Cortex of kidney (tissue), 1 donor: ENCODE data around the gene ANKRD6.
"Not testable (repeated sequence)": the region's sequence is repeated elsewhere in the genome, so short reads cannot be mapped to it uniquely, and the experiment has no call there.

Experiments
- DNase-seq: peaks from one replicate; lab custom pipeline; 2025; lab: John Stamatoyannopoulos, UW

ANKRD6 gene

DNA sequence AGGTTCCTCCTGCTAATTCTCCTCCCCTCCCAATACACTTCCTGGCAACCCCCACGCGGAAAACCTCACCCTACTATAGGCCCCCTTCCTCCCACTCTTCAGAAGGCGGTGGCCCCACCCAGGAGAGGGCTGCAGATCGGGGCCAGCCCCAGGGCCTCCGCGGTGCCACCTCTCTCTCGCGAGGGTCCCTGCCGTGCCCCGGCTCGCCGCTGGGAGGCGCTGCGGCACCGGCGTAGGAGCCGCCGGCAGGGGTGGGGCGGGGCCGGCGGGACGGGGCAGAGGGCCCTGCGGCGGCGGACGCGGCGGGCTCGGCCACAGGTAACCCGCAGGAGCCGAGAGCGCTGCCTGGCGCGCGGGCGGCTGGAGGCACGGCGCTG, at the start of gene ANKRD6:
Gene ANKRD6, plus strand, starts transcription at position 278 of the 377 bp plus-strand sequence. CDS start 133,825 bp downstream, outside the sequence.
- no peak for DNase-seq

DNA sequence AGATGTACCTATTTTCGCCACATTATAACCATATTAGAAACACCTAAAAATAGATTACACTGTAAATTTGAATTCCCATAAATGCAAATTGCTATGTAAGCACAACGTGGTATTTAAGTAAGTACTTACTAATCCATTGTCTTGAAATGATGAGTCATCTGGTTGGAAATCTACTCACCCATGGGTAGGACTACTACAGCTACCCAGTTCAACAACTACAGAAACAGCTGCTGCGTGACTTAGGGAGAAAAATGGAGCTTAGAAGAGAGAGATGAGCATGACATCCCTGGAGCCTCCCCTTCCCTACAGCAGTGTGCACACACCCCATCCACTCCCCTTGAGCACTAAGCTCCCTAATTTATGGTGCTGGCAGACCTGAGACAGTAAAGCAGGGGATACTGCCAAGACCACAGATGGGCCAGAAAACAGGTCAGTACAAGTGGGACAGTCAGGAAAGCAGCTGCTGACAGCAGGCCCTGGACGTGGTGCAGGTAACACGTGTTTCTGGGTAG, 47.7 kb upstream of the ANKRD6 start:
- no peak for DNase-seq

DNA sequence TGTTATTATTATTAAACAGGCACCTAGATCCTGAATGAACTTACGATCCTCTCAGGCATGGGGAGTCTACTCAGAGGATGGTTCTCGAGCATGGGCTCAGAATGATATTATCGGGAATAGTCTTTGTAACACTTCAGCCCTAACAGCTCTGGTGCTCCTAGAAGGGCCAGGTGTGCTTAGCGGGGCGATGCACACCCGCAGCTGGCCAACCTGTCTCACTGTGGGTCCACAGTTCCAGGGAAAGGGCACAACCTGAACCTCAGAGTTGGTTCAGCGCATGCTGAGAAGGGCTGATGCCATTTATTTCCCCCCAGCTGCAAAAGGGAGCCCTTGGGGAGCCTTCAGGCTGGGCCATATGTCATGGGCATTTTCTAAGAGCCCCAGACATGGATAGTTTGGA, 47.1 kb upstream of the ANKRD6 start:
- DNase-seq, result no peak

DNA sequence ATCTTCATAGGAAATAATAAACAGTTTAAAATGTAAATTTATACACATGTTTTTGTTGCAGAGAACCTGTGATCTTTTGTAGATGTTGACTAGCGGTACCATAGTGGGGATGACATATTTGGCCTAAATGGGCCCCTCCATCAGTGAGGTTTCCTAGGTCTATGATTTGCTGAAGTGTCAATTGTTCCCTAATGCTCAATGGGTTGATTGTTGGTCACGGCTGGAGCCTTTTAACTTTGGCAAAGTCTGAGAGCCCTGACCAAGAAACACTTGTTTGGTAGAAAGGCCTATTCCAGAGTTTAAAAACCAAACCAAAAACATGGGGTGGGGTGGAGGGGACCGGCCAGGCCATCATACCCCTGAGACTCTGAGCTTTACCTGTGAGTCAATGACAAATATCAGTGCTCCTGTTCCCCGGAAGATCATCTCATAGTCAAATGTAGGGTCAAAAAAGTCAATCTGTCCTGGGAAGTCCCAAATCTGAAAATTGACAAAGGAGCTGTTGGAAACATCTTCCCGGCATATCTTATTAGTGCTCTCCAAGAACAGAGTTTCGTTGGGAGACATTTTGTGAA, 45.9 kb upstream of the ANKRD6 start:
- DNase-seq, result no peak

DNA sequence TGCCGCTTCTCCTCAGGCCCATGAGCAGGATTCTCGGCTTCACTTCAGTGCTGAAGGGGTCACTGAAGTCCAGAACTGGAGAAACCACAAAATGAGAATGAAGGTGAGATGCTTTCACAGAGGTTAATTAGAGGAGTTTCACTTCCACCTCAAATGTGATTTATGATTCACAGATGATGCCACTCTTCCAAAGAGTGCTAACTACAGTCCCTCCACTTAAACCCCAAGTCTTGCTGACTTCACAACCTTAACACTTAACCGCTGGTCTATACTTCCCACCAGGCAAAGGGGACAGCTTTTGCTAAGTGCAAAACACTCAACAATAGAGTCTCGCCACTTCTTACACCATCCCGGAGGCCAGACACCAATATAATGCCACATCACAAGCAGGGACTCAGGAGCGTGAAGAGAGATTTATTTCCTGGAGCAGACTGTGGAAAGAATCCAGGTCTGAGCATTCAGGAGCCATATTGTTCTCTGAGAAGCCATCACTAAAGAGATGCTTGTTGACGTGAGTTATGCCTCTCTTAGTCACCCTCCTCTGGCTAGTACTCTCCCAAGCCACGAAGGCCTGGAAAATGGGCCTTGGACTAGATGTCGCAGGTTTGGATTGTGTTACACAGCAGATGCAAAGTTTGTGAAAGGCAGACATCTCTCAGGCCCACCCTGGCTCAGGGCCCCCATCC, 45.3 kb upstream of the ANKRD6 start:
- DNase-seq, result no peak

DNA sequence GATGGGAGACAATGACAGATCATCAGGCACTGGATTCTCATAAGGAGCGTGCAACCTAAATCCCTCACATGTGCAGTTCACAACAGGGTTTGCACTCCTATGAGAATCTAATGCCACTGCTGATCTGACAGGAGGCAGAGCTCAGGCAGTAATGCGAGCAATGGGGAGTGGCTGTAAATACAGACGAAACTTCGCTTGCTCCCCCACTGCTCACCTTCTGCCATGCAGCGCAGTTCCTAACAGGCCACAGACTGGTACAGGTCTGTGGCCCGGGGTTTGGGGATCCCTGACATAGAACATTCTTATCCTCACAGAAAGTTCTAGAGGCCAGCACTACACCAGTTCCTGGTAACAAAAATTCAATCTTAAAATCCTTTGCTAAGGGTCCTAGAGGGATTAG, 44.1 kb upstream of the ANKRD6 start:
- DNase-seq, result no peak

DNA sequence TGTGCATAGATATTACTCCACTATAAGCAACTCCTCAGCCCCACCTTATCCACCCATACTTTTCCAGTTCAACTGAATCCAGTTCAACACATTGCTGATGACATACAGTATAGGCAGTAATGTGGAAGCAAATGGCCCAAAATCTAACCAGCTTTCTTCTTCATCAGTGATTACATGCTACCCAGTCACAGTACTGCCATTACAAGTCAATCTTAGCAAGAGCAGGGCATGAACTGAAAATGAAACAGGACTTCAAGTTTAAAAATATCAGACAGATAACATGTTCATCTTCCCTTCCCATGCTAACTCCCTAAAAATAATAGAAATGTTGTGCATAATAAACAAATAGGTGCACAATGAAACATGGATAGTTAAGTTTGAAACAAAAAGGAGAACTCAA, 40.1 kb upstream of the ANKRD6 start:
- no peak for DNase-seq

DNA sequence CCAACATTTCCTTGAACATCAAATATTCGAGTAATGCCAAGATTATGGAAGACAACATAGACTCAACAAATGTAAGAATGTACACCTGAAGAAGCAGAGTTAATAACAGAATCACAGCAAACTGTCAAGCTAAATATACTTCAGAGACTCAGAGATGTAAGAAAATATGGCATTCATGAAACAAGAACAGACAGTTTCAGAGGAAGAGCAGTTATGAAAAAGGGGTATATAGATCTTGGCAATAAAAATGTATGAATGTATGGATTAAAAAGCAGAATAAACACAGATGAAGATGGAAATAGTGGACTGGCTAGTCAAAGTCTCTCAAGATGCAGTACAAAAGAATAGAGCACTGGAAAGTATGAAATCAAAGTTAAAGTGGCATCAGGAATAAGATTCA, 39.3 kb upstream of the ANKRD6 start:
- DNase-seq, result no peak

DNA sequence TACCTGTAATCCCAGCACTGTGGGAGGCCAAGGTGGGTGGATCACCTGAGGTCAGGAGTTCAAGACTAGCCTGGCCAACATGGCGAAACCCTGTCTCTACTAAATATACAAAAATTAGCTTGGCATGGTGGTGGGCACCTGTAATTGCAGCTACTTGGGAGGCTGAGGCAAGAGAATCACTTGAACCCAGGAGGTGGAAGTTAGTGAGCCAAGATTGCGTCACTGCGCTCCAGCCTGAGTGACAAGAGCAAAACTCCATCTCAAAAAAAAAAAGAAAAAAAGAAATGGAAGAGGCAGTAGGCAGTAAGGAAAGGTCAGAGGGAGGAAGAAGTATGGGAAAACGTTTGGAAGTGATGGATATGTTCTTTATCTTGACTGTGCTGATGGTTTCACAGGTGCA, 35.1 kb upstream of the ANKRD6 start:
- not testable (repeated sequence) for DNase-seq

DNA sequence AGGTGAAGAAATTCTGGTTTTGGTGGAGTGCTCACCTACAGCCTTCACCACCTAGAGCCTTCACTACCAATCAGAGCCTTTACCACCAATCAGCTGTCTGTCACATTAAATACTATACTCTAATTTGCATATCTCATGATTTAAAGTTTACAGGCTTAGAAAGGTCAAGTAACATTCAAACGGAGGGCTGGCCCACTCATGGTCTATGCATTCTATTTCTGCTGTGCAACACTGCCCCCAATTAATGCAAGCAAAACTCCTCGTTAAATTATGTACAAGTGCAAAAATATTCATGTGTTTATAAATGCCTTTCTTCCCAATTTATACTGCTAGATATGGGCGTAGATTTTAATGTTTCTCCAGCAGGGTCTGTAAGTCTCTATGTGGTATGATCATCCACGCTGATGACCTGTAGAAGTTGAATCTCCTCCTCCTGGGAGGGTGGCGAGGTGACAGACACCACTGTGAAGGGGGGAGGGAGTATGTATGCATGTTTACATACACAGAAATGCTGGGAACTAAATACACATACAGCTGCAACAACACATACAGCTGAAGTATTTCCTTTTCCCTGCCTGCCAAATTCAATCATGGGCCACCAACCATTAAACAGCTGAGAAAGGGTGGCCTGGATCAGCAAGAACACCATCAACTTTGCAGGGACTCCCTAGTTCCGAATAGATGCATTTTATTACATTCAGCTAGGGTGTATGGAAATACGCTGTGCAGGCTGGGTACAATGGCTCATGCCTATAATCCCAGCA, 34.0 kb upstream of the ANKRD6 start:
- DNase-seq, result no peak

DNA sequence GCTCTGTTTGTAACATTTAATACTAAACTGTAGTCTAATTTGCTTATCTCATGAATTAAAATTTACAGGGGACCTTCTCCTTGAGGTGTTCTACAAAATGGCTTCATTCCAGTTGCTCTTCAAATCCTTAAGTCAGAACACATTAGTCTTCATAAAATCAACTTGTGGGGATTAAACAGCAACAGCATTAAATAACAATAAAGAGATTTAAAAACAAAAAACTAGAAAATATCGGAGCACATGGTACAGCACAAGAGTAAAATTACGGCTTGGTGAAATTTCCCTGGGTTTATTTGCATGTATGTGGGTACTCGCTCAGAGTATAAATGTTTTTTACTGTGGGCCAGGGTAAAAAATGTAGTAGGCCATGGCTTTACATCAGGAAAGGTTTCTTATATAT, 32.9 kb upstream of the ANKRD6 start:
- no peak for DNase-seq

DNA sequence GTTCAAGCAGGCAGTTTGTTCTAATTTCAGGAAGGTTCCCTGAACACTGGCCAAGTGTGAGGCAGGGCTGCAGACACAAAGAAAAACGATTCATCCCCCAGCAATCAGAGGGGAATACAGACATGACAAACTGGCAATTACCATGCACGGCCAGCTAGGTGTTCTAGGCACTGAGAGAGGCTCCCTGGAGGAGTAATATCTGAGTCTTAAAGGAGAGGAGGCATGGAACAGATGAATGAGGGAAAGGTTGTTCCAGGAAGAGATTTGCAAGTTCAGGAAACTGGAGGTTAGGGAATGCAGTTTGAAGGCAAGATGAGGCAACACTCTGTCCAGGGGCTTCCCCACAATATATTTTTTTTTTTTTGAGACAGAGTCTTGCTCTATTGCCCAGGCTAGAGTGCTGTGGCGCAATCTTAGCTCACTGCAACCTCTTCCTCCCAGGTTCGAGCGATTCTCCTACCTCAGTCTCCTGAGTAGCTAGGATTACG, 32.0 kb upstream of the ANKRD6 start:
- no peak for DNase-seq

DNA sequence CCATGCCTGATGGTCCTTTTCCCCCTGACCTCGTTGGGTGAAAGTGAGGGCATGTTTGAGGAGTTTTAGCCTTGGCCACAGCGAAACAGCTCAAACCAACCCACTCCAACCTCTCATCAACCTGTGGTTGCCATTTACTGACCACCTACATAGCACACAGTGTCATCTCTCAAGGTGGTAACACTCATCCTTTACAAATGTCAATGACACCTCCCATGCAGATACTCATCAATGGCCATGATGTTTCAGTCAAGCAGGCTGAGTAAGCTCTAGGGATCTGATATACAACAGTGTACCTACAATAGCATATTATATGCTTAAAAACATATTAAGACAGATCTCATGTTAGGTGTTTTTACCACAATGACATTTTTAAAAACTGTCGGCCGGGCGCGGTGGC, 30.2 kb upstream of the ANKRD6 start:
- no peak for DNase-seq

DNA sequence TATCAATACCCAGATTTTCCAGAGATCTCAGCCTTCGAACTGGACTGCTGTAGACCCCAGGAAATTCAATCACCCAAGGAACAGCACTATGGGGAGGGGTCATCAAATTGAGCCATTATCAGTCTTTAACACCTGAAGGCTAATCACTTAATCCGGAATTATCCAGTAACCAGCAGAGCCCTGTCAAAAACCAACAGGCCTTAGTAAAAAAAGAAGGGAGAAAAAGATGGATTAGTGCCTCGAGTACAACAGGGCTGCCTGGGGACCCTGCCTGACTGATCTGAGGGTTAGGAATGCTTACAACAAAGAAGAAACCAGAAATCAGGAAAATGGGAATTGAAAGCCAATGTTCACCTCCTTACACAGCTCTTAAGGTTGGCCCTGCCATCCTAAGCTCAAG, 28.4 kb upstream of the ANKRD6 start:
- DNase-seq, result no peak

DNA sequence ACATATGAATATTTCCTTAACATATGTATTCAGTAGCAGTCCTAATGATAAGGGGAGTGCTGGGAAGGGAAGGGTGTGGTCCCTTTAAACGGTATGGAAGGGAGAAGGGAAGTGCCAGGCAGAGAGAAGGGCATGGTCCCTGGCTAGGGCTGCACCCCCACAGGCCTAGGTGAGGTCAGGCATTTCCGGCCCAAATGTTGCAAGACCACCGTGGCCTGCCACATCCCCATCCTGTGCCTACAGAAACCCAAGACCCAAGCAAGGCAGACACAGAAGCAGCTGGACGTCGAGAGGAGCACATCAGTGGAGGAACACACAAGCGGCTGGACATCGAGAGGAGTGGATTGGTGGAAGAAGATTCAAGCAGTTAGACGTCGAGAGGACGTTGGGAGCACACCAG, 26.8 kb upstream of the ANKRD6 start:
- DNase-seq, result no peak

DNA sequence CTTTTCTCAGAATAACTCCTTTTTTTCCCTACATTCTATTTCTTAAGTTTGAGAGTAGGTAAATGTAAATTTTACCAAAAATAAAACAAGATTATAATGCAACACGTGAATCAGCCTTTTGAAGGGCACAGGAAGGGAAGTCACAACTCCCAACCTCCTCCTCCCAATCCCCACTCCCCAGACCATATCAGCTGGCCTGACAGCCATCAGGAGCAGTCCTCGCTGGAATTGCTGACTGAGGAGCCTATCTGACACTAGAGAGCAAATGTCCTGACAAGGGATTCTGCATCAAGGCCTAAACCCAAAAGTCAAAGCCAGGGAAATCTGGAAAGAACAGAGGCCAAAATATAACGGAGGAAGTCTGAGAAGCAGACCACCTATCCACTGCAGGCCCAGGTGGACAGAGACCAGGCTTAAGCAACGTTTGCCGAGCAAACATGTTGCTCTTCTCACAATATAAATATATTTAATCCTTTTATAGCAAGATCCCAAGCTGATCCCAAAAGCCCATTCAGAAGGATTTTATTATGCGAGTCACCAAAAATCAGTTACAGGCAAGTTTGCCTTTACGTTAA, 23.4 kb upstream of the ANKRD6 start:
- DNase-seq, result no peak

DNA sequence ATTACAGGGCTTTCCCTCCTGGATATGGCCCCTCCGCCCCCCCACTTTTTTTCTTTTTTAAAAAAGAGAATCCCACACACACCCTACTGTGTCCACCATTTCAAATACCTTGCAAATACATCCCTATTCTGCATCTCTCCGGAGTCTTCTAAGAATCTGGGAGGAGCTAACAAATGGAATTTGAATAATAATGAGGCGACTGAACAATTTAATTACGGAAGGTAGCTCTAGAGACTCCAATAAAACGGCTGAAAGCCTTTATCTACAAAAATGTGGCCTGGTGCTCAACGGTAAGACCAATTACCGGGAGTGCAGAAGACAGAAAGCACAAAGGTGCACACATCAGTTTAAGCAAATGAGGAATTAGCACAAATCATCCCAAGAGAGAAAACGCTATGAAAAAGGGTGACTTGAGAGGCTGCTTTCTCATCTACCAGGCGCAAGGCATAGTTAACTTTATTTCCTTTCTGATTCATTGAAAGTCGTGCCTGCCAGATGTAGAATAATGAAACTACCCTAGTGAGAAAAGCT, 22.7 kb upstream of the ANKRD6 start:
- DNase-seq, result no peak

DNA sequence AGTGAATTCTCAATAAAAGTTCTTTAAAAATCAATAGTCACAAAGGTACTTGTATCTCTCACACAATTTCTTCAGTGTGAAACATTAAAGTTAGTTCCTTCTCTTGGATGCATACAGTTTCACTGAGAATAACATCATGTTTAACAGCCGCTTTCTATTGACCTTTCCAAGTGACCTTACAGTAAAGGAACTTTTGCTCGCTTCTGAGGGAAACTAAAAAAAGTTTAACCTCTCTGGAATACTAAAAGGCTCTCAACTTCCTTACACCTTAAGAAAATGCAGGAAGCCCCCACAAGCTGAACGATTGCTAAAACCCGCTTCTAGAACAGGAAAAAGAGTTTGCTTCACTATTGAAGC, 22.2 kb upstream of the ANKRD6 start:
- no peak for DNase-seq

DNA sequence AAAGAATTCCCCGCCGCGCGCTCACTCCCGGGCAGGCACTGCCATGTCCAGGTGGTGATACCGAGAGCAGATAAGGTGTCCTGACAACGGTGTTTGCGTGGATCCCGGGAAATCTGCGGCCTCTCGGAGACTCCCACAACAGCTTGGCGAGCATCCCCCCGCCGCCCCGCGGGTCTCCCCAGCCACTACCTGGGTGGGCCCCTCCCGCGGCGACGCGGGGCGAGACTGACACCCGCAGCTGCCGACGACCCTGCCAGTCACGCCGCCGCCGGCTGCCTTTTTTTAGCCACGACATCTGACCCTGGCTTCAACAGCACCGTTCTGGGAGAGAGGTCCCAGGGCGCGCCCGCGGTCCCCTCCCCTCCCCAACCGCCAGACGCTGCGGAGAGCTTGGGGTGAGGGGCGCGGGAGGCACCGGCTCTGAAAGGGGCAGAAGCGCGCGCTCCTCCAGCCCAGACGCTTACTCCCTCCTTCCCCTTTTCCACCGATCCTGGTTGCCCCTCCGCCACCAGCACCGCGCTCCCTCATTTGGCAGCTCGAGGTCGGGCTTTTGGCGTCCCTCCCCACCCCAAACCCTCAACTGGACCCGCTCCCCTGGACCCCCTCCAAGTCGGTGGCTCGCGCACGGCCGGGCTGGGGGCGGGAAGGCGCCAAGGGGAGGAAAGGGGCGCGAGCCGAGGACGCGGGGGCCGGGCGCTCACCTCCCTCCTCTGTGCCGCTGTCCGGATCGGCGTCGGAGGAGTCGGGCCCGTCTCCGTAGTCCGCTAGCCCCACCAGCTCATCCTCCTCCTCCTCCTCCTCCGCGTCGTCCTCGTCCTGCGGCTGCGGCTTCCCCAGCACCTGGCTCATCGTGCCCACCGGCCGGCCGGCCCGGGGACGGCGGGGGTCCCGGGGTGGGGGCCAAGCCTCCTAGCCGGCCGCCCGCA, 21.5 kb upstream of the ANKRD6 start:
- DNase-seq, result no peak

DNA sequence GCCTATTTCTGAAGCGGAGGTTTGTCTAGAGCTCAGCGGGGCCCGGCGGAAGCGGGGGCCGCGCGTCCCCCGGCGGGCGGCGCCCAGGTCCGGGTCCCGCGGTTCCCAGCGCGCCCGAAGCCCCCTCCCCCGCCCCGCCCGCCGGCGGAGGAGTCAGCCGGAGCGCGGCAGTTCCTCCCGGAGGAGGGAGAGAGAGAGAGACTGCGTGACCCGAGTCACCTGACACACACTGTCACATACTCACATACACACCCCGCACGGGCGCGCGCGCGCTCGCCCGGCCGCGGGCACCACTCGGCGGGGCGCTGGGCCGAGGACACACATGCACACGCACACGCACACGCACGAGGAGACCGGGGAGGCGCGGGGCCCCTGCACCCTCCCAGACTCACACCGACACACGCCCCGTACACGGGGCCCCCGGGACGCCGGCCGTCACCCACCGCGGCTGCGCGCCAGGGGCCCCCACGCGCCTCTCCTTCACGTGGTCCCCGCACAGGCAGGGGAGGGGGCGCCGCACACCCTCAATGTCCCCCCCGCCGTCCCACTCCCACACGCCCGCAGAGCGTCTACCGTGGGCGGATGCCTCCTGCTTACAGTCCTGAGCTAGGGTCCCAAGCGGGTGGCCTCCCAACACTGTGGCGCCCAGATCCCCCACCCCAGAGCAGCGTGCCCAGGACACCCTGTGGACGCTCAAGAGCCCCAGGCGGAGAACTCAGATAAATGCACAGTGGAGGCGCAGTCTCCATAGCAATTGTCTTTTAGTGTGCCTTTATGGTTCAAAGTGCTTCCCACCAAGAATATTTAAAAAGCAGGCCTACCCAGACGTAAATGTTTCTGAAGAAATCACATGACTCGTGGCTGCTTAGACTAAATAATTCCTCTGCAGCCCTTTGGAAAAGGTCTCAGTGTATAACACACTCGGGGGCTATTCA, 20.6 kb upstream of the ANKRD6 start, which contains the start of gene RRAGD:
Gene RRAGD, minus strand, starts transcription at position 203 of the 935 bp plus-strand sequence. CDS start 280 bp downstream, outside the sequence.
- peak; percentile 17 for DNase-seq
